Ovary (tissue), 9 donors: ENCODE measurements around the gene COL6A3. TPM values are rescaled to one million over a fixed set of nuclear protein-coding genes. Genes with fewer than 3 reads are reported as not detected.
A peak's percentile ranks its signal among the peaks of the same experiment; 100 is the strongest.

Source experiments
- DNase-seq, 5 donors: peaks; one replicate each; pipeline ENCODE4 v3.0.0-alpha.2; 2019 to 2020
- H3K27ac ChIP-seq, 2 donors: fragments of 200-600 bp; one replicate each; pipeline versions ENCODE4 v1.5.1 to v1.8.0; 2019 to 2022
- H3K27me3 ChIP-seq: fragments of 200-600 bp; one replicate; pipeline ENCODE4 v1.8.0; 2022
- H3K36me3 ChIP-seq: fragments of 200-600 bp; sonication (generic); one replicate; pipeline ENCODE4 v1.5.1; 2019
- H3K4me1 ChIP-seq: one replicate; pipeline ENCODE4 v1.8.1; 2013; ENCODE audit warnings: mild to moderate bottlenecking, moderate library complexity; ENCODE audit not compliant: insufficient read depth
- H3K4me3 ChIP-seq: fragments of 200-600 bp; sonication (generic); one replicate; pipeline ENCODE4 v1.5.1; 2017
- H3K9me3 ChIP-seq, 2 donors: fragments of 200-600 bp in 1 of 2; sonication (generic) in 1 of 2; one replicate each; pipeline versions ENCODE4 v1.5.1 to v1.8.1; 2013 to 2019; ENCODE audit warnings: mild to moderate bottlenecking in 1 of 2, moderate library complexity in 1 of 2
- EP300 ChIP-seq: sonication (generic); formaldehyde crosslinking; IDR thresholded peaks from one replicate; pipeline ENCODE4 v1.6.1; 2017; ENCODE audit warnings: antibody characterized with exemption
- POLR2A ChIP-seq: fragments of 450-650 bp; IDR thresholded peaks from one replicate; pipeline ENCODE4 v1.6.1; 2017; ENCODE audit warnings: antibody characterized with exemption, mild to moderate bottlenecking, moderate library complexity
- WGBS, 3 donors: extraction: QIAGEN DNeasy Blood & Tissue Kit in 1 of 3; methylation state at CpG; one replicate each; pipeline versions ENCODE4 v1.1.5 to v1.1.7; 2013 to 2017; 5-methylcytosine and 5-hydroxymethylcytosine counted together
- intact Hi-C, 4 donors: fragments of 100-400 bp; cut with DNase I; formaldehyde crosslinking; loops; one replicate each; pipeline versions ENCODE4 v1.11.0 to v1.15.1; 2022 to 2023
- polyA plus RNA-seq, 2 donors: library from polyadenylated mRNA; stranded (reverse); fragments of 200-250 nt in 1 of 2; fragments of 350-450 nt in 1 of 2; fragmentation: Illumina TruSeq in 1 of 2; extraction: RNeasy Lipid Tissue Mini Kit (QIAGEN cat#74804) in 1 of 2; gene quantifications; one replicate each; pipeline ENCODE4 v1.2.3, GENCODE V29; 2013 to 2014
- total RNA-seq, 7 donors: library from RNA; depleted of rRNA in 2 of 7; stranded (reverse); fragments of >200 nt in 2 of 7; fragmentation: NEBNext Ultra II Directional in 3 of 7; extraction: Animal tissue kit (Norgen Biotek cat#: 25700) in 3 of 7; gene quantifications; one replicate each; pipeline versions ENCODE4 v1.1.0 to v1.2.4, GENCODE V29; 2016 to 2023
- TF ChIP-seq, protein P1 (sequence below), 3 donors: fragments of 450-650 bp in 2 of 3; fragments of 200-600 bp in 1 of 3; IDR thresholded peaks; one replicate each; pipeline versions ENCODE4 v1.5.1 to v1.8.0; 2016 to 2022; ENCODE audit warnings: antibody characterized with exemption in 3 of 3, mild to moderate bottlenecking in 1 of 3
- donor health status: DM: no; HTN: no; CAD: no; lungs with moderate emphysema.
- donor health status: DM: no; HTN: no; CAD: no.
- donor health status: Bipolar disorder and iron deficiency.
- donor health status: DM: yes; HTN: yes; CAD: no.
- donor health status: DM: no; HTN: no; CAD: no.
- donor health status: DM: yes; HTN: yes; CAD: no.

Gene COL6A3
- total and polyA plus RNA-seq, 9 donors = 105 to 520 (median 378) TPM

GRCh38 chr2:237434866-237435311, 20.9 kb upstream of the COL6A3 start:
- Histone ChIP-seq H3K27ac (peak overlapping the region; percentile 57 to 68), H3K27me3 (no peaks in the 10 kb centered on the region), H3K36me3 (no peaks in the 10 kb centered on the region), H3K4me3 (no peak overlapping the region), H3K9me3 (no peaks in the 10 kb centered on the region), H3K4me1 (peaks cover 13% of the 10 kb centered on the region)
- intact Hi-C loops = no loop called here
- WGBS, 3 donors = 19 to 28% (median 26%) methylated on average over 14 of the region's 14 CpGs
- TF ChIP-seq, protein P1, sequence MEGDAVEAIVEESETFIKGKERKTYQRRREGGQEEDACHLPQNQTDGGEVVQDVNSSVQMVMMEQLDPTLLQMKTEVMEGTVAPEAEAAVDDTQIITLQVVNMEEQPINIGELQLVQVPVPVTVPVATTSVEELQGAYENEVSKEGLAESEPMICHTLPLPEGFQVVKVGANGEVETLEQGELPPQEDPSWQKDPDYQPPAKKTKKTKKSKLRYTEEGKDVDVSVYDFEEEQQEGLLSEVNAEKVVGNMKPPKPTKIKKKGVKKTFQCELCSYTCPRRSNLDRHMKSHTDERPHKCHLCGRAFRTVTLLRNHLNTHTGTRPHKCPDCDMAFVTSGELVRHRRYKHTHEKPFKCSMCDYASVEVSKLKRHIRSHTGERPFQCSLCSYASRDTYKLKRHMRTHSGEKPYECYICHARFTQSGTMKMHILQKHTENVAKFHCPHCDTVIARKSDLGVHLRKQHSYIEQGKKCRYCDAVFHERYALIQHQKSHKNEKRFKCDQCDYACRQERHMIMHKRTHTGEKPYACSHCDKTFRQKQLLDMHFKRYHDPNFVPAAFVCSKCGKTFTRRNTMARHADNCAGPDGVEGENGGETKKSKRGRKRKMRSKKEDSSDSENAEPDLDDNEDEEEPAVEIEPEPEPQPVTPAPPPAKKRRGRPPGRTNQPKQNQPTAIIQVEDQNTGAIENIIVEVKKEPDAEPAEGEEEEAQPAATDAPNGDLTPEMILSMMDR (IDR thresholded peaks at IDR 0.05) = no peak
- TF ChIP-seq EP300 (no peak), POLR2A (no peak)
- DNase-seq = peak in 1 of 5 donors; percentile 65

DNA sequence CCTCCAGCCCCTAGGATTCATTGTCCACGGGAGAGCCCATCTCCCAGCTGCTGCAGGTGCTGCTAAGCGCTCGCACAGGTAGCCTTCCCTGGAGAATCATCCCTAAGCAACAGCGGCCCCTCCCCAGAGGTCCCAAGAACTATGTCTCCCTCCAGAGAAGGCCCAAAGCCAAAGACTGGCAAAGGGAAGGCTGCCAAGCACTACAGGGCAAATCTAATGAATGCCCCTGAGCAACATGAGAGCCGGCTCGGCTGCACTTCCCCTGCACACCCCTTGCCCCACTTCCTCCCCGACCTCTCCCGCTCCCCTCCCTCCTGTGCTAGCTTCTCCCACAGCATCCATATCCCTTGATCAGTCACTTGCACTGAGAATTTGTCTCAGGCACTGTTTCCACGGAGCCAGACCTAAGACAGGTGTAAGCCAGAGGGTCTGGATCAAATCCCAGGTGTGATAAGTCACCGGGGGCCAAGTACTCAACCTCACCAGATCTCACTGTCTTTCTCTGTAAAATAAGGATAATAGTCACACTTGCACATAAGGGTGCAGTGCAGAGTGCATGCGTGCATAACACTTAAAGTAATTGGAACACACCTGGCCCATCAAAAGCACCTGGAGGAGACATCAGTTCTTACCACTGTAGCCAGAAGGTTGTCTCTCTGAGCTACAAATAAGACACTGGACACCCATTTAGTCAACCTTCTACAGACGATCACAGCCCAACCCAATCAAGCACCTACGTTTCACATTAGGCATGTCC, 20.1 kb upstream of the COL6A3 start:
- H3K36me3 ChIP-seq = no peaks in the 10 kb centered on the region
- DNase-seq = no peak
- H3K4me3 ChIP-seq = no peak overlapping the region
- 68 to 78% (median 71%) methylated on average over 13 of the region's 13 CpGs for WGBS, 3 donors
- peak overlapping the region in 1 of 2 donors; percentile 57 for H3K27ac ChIP-seq
- H3K27me3 ChIP-seq = no peaks in the 10 kb centered on the region
- intact Hi-C loops = no loop called here
- no peaks in the 10 kb centered on the region for H3K9me3 ChIP-seq
- H3K4me1 ChIP-seq = peaks cover 13% of the 10 kb centered on the region
- TF ChIP-seq EP300 = no peak
- TF ChIP-seq, protein P1 (IDR thresholded peaks at IDR 0.05) = no peak
- TF ChIP-seq POLR2A = no peak

- 50 to 71% (median 66%) methylated on average over 17 of the region's 17 CpGs for WGBS, 3 donors
- Histone ChIP-seq H3K27me3 (no peaks in the 10 kb centered on the region), H3K36me3 (no peaks in the 10 kb centered on the region), H3K4me1 (peaks cover 13% of the 10 kb centered on the region), H3K27ac (no peak overlapping the region), H3K4me3 (no peak overlapping the region), H3K9me3 (no peaks in the 10 kb centered on the region)
- DNase-seq = no peak
- TF ChIP-seq POLR2A (no peak), EP300 (no peak)
- TF ChIP-seq, protein P1 (IDR thresholded peaks at IDR 0.05) = no peak
- intact Hi-C loops = no loop called here
These were observed 18.6 kb upstream of the COL6A3 start for GRCh38 chr2:237432484-237433092.

GRCh38 chr2:237431837-237432236, 17.9 kb upstream of the COL6A3 start:
- 92 to 95% (median 94%) methylated on average over 4 of the region's 4 CpGs for WGBS, 3 donors
- TF ChIP-seq EP300 = no peak
- no peak for TF ChIP-seq POLR2A
- TF ChIP-seq, protein P1 (IDR thresholded peaks at IDR 0.05) = no peak
- DNase-seq = no peak
- Histone ChIP-seq H3K36me3 (no peaks in the 10 kb centered on the region), H3K27me3 (no peaks in the 10 kb centered on the region), H3K4me3 (no peak overlapping the region), H3K4me1 (peaks cover 13% of the 10 kb centered on the region), H3K27ac (no peak overlapping the region), H3K9me3 (no peaks in the 10 kb centered on the region)
- intact Hi-C loops = no loop called here
